Measurements from ENCODE around the gene ARF3.

Gene ARF3

GRCh38 chr12:48966177-48966895 lies 9.0 kb upstream of the ARF3 start:
- DNase-seq (ENCODE audit: low spot score): no peak

GRCh38 chr12:48965298-48965838 lies 8.1 kb upstream of the ARF3 start:
- DNase-seq (ENCODE audit: low spot score): no peak

GRCh38 chr12:48961801-48962200 lies 4.5 kb upstream of the ARF3 start:
- no peak for DNase-seq (ENCODE audit: low spot score)

- no peak for DNase-seq (ENCODE audit: low spot score)
Measured at GRCh38 chr12:48961331-48961730, 4.0 kb upstream of the ARF3 start.

- DNase-seq (ENCODE audit: low spot score): no peak
Measured at GRCh38 chr12:48960834-48961233, 3.5 kb upstream of the ARF3 start.

- DNase-seq (ENCODE audit: low spot score): no peak
Measured at GRCh38 chr12:48958049-48958388, 732 bp upstream of the ARF3 start.

- peak; percentile 96 for DNase-seq (ENCODE audit: low spot score)
Measured at GRCh38 chr12:48956279-48957140, 777 bp downstream of the ARF3 start.

GRCh38 chr12:48954841-48955501 lies 2.3 kb downstream of the ARF3 start:
- DNase-seq (ENCODE audit: low spot score): no peak

GRCh38 chr12:48954061-48954460 lies 3.2 kb downstream of the ARF3 start:
- DNase-seq (ENCODE audit: low spot score): no peak

GRCh38 chr12:48952691-48953090 lies 4.6 kb downstream of the ARF3 start:
- DNase-seq (ENCODE audit: low spot score): no peak

- DNase-seq (ENCODE audit: low spot score): no peak
Measured at GRCh38 chr12:48947727-48948126, 9.6 kb downstream of the ARF3 start.

- no peak for DNase-seq (ENCODE audit: low spot score)
Measured at GRCh38 chr12:48946943-48947342, 10.3 kb downstream of the ARF3 start.

- no peak for DNase-seq (ENCODE audit: low spot score)
Measured at GRCh38 chr12:48946205-48946604, 11.1 kb downstream of the ARF3 start.

- DNase-seq (ENCODE audit: low spot score): no peak
Measured at GRCh38 chr12:48943221-48943620, 14.1 kb downstream of the ARF3 start.

GRCh38 chr12:48940181-48940580 lies 17.1 kb downstream of the ARF3 start:
- no peak for DNase-seq (ENCODE audit: low spot score)

GRCh38 chr12:48938805-48939204 lies 18.5 kb downstream of the ARF3 start:
- DNase-seq (ENCODE audit: low spot score): no peak

- no peak for DNase-seq (ENCODE audit: low spot score)
Measured at GRCh38 chr12:48937170-48937569, 20.1 kb downstream of the ARF3 start.

- peak; percentile 91 for DNase-seq (ENCODE audit: low spot score)
Measured at GRCh38 chr12:48936379-48936979, 20.8 kb downstream of the ARF3 start.

GRCh38 chr12:48934312-48934706 lies 23.0 kb downstream of the ARF3 start:
- DNase-seq (ENCODE audit: low spot score): no peak

- no peak for DNase-seq (ENCODE audit: low spot score)
Measured at GRCh38 chr12:48933664-48934311, 23.5 kb downstream of the ARF3 start.

- DNase-seq (ENCODE audit: low spot score): no peak
Measured at GRCh38 chr12:48932878-48933277, 24.4 kb downstream of the ARF3 start.

- DNase-seq (ENCODE audit: low spot score): no peak
Measured at GRCh38 chr12:48930475-48930874, 26.8 kb downstream of the ARF3 start.
